CD4-positive, alpha-beta T cell treated with Interleukin-6 at 100 ng/mL for 8 hours (primary cell): ENCODE results near the gene DOCK4.

Experiments used
- DNase-seq: peaks from one replicate; pipeline ENCODE4 v3.0.0-alpha.2; 2020; ENCODE audit warnings: mixed read lengths, low spot score

DOCK4 gene

GRCh38 chr7:112161253-112162141 is 44.7 kb downstream of the DOCK4 start:
- DNase-seq: no peak

- no peak for DNase-seq
Observed at GRCh38 chr7:112160771-112161150, 45.4 kb downstream of the DOCK4 start.

GRCh38 chr7:112160130-112160770 is 45.9 kb downstream of the DOCK4 start:
- DNase-seq: no peak

GRCh38 chr7:112159351-112159750 is 46.8 kb downstream of the DOCK4 start:
- DNase-seq: no peak

- no peak for DNase-seq
Observed at GRCh38 chr7:112157072-112157471, 49.1 kb downstream of the DOCK4 start.

- DNase-seq: no peak
Observed at GRCh38 chr7:112156412-112156811, 49.8 kb downstream of the DOCK4 start.

- DNase-seq: no peak
Observed at GRCh38 chr7:112154690-112155089, 51.5 kb downstream of the DOCK4 start.

- DNase-seq: no peak
Observed at GRCh38 chr7:112152186-112152585, 54.0 kb downstream of the DOCK4 start.

- DNase-seq: no peak
Observed at GRCh38 chr7:112150823-112151641, 55.2 kb downstream of the DOCK4 start.

- DNase-seq: no peak
Observed at GRCh38 chr7:112149734-112150133, 56.5 kb downstream of the DOCK4 start.

- no peak for DNase-seq
Observed at GRCh38 chr7:112147793-112148361, 58.3 kb downstream of the DOCK4 start.

- DNase-seq: no peak
Observed at GRCh38 chr7:112145206-112145605, 61.0 kb downstream of the DOCK4 start.

- DNase-seq: no peak
Observed at GRCh38 chr7:112144284-112145059, 61.7 kb downstream of the DOCK4 start.

GRCh38 chr7:112143582-112143981 is 62.6 kb downstream of the DOCK4 start:
- DNase-seq: no peak

- no peak for DNase-seq
Observed at GRCh38 chr7:112143136-112143535, 63.1 kb downstream of the DOCK4 start.

- no peak for DNase-seq
Observed at GRCh38 chr7:112140600-112140999, 65.6 kb downstream of the DOCK4 start.

- DNase-seq: no peak
Observed at GRCh38 chr7:112138938-112139337, 67.3 kb downstream of the DOCK4 start.

- no peak for DNase-seq
Observed at GRCh38 chr7:112138325-112138852, 67.8 kb downstream of the DOCK4 start.

GRCh38 chr7:112137141-112138101 is 68.8 kb downstream of the DOCK4 start:
- DNase-seq: no peak
